ENCODE measurements around the gene SEC16A.
A peak's percentile ranks its signal among the peaks of the same experiment; 100 is the strongest.

SEC16A gene

DNA sequence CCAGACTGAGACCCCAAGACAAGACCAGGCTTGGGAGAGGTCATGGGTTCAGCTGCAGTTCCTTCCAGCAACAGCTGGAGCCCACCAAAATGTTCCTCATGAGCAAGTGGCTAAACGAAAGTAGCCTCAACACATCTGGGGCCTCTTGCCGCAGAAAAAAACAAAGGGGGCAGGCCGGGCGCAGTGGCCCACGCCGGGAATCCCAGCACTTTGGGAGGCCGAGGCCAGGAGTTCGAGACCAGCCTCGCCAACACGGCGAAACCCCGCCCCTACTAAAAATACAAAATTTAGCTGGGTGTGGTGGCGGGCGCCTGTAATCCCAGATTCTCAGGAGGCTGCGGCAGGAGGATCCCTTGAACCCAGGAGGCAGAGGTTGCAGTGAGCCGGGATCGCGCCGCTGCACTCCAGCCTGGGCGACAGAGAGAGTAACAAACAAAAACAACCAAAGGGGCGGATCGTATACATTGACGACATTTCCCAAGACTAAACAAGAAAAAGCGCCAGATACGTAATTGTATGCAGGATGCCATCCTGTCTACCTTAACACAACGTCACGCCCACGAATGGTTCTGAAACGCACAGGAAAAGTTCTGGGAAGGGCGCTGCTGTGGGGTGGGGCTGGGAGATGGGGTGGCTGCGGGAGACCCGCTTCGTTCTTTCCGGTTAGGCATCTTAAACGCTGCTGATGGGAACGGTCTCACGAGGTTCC is 44.8 kb downstream of the SEC16A start:
- ChIA-PET POLR2A (interaction anchor here (0.5 kb wide), 1 partner anchor 15 kb away, joined by 3 read pairs; no protein-coding TSS in a partner anchor), CTCF (interaction anchor here (1.0 to 4.2 kb wide), 8 partner anchors 9 to 125 kb away, joined by 3 to 13 read pairs (median 4); no protein-coding TSS in a partner anchor)
- DNase-seq (ENCODE audit: low read depth, low spot score), result no peak
- TF ChIP-seq, protein P1, sequence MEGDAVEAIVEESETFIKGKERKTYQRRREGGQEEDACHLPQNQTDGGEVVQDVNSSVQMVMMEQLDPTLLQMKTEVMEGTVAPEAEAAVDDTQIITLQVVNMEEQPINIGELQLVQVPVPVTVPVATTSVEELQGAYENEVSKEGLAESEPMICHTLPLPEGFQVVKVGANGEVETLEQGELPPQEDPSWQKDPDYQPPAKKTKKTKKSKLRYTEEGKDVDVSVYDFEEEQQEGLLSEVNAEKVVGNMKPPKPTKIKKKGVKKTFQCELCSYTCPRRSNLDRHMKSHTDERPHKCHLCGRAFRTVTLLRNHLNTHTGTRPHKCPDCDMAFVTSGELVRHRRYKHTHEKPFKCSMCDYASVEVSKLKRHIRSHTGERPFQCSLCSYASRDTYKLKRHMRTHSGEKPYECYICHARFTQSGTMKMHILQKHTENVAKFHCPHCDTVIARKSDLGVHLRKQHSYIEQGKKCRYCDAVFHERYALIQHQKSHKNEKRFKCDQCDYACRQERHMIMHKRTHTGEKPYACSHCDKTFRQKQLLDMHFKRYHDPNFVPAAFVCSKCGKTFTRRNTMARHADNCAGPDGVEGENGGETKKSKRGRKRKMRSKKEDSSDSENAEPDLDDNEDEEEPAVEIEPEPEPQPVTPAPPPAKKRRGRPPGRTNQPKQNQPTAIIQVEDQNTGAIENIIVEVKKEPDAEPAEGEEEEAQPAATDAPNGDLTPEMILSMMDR (IDR thresholded peaks at IDR 0.05; ENCODE audit: insufficient read depth, low read length, missing control alignments), result no peak
- peak overlapping the region; percentile 72 for H3K4me3 ChIP-seq (ENCODE audit: low read depth, low read length)

DNA sequence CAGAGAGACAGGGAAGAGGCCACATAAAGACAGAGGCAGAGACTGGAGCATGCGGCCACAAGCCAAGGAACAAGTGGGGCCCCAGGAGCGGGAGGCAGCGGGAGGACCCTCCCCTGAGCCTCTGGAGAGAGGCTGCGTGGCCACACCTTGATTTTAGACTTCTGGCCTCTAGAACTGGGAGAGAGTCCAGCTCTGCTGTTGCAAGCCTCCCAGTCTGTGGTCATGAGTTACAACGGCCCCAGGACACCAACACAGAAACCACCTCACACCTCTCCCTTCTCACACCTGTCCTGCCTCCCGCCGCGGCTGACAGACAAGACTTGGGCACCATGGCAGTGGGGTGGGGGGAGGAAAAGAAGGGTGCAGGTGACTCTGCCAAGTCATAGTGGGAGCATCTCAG is 45.4 kb downstream of the SEC16A start:
- no peak for DNase-seq (ENCODE audit: low read depth, low spot score)
- TF ChIP-seq, protein P1 (IDR thresholded peaks at IDR 0.05; ENCODE audit: insufficient read depth, low read length, missing control alignments), result no peak
- ChIA-PET CTCF (interaction anchor here (1.0 to 4.2 kb wide), 2 partner anchors 11 to 124 kb away, joined by 3 to 13 read pairs; no protein-coding TSS in a partner anchor), POLR2A (no interaction called here)
- peak overlapping the region; percentile 72 for H3K4me3 ChIP-seq (ENCODE audit: low read depth, low read length)

DNA sequence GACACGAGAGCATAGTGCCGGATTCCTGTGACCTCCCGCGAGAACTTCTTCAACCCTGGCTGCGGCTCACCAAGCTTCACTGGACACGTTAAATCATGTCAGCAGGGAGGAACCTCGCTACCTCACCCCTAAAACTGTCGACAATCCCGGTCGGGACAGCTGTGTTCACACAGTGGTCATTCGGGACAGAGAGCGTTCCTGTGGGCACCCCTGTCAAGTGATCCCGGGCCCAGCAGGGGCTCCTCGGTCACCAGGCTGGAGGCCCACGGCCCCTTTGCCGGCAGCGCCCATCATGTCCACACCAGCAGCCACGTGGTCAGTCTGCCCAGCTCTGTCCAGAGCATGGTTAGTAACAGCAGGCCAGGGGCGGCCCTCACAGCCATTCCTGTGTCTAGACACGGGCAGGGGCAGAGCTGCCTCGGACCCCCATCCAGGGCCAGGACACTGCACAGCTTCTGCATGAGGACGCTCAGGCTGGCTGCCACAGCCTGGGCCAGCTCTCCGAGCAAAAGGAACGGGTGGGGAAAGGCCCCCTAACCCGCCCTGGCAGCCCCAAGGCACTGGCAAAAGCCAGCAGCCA is 46.7 kb downstream of the SEC16A start:
- ChIA-PET CTCF (interaction anchor here (0.9 to 4.2 kb wide), 3 partner anchors 10 to 36 kb away, joined by 3 to 13 read pairs (median 3); no protein-coding TSS in a partner anchor), POLR2A (interaction anchor here (0.6 to 0.7 kb wide), 2 partner anchors 12 to 28 kb away, joined by 3 read pairs; no protein-coding TSS in a partner anchor)
- TF ChIP-seq, protein P1 (IDR thresholded peaks at IDR 0.05; ENCODE audit: insufficient read depth, low read length, missing control alignments), result no peak
- H3K4me3 ChIP-seq (ENCODE audit: low read depth, low read length), result no peak overlapping the region
- DNase-seq (ENCODE audit: low read depth, low spot score), result no peak

DNA sequence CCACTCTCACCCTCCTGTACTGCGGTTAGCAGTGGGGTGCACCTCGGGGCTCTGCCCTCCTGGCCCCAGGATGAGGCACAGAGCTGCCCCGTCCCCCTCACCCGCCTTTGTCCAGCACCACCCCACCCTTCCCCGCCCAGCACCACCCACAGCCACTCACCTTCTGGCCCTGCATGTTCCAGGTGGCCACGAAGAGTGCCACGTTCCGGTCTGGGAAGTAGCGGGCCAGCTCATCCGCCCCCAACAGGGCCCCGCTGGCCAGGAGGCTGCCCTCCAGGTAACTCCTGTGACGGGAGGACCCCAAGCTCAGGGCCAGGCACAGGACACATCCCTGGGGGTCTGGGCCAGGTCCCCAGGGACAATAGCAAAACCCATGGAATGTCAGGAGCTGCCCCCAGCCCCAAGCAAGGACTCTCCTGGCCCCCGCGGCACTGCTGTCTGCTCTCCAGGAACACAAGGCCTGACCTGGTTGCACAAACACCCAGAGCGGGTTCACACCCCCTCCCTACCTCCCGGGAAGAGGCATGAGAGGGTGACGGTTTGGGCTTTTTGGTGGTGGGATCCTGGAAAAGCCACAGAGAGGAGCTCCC is 48.2 kb downstream of the SEC16A start:
- CTCF ChIA-PET, result interaction anchor here (1.9 kb wide), 1 partner anchor 10 kb away, joined by 10 read pairs; no protein-coding TSS in a partner anchor
- H3K4me3 ChIP-seq (ENCODE audit: low read depth, low read length), result no peak overlapping the region
- no peak for DNase-seq (ENCODE audit: low read depth, low spot score)
- TF ChIP-seq, protein P1 (IDR thresholded peaks at IDR 0.05; ENCODE audit: insufficient read depth, low read length, missing control alignments), result no peak
- POLR2A ChIA-PET, result interaction anchor here (1.0 kb wide), 1 partner anchor 17 kb away, joined by 3 read pairs; no protein-coding TSS in a partner anchor

DNA sequence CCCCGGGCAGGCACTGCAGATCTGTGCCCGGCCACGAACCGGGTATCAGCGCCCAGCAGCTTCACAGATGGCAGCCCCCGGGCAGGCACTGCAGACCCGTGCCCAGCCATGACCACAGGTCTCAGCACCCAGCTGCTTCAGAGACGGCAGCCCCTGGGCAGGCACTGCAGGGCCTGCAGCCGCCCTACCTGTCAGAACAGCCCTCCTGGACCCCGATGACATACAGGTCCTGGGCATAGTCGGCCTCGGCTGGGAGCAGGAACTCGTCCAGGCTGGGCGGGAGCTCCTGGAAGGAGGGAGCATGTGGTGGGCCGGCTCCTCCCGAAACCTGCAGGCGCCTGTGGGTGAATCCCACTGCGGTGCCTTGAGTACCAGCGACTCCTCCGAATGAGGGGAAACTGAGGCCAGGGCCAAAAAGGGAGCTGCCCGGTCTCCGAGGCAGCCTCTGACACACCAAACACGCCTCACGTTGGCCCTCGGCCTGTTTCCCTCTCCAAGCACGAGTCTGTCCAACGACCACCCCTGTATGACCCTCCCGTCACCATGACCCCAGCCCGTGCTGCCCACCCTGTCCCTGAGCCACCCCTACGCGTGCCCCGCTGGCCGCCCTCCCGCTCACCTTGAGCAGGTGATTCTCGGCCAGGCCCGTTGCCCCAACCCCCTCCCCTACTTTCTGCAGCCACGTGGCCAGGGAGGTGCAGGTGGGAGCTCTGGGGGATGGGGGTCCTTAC is 48.8 kb downstream of the SEC16A start:
- POLR2A ChIA-PET, result interaction anchor here (1.0 kb wide), 1 partner anchor 16 kb away, joined by 3 read pairs; no protein-coding TSS in a partner anchor
- TF ChIP-seq, protein P1 (IDR thresholded peaks at IDR 0.05; ENCODE audit: insufficient read depth, low read length, missing control alignments), result no peak
- no peak for DNase-seq (ENCODE audit: low read depth, low spot score)
- H3K4me3 ChIP-seq (ENCODE audit: low read depth, low read length), result no peak overlapping the region
- CTCF ChIA-PET, result interaction anchor here (1.1 to 1.9 kb wide), 3 partner anchors 8 to 23 kb away, joined by 3 to 10 read pairs (median 4); partner anchors contain the start of genes ENTR1 and PMPCA
